Endothelial cell of umbilical vein (primary cell): ENCODE measurements around the gene PAQR4. TPM values are rescaled to one million over a fixed set of nuclear protein-coding genes. Genes with fewer than 3 reads are reported as not detected.

Experiments
- BruUV-seq: library from RNA; stranded (reverse); fragments of 400-500 nt; replicated peaks from 2 replicates; lab custom pipeline; 2021; lab: Mats Ljungman, UMichigan
- CTCF ChIA-PET: fragments of 300-600, 350-600 bp; sonication (Branson Sonifier 250); formaldehyde crosslinking; loops from one replicate; lab custom pipeline; 2021; ENCODE audit warnings: antibody characterized with exemption, inconsistent platforms; lab: Charles Lee
- POLR2A ChIA-PET: fragments of 300-600, 350-600 bp; sonication (Branson Sonifier 250); formaldehyde crosslinking; loops from one replicate; lab custom pipeline; 2021; ENCODE audit warnings: antibody characterized with exemption, inconsistent platforms; lab: Charles Lee
- DNase-seq: peaks from one replicate; pipeline ENCODE4 v3.0.0-alpha.2; 2011; ENCODE audit warnings: low read depth, low spot score
- FAIRE-seq: peaks from 2 replicates; lab custom pipeline; 2011; peaks lifted over from hg19 to GRCh38; lab: Jason Lieb, UNC
- H2AFZ ChIP-seq: 2 replicates; pipeline ENCODE4 v1.6.0; 2012; ENCODE audit warnings: low read depth, low read length, control low read depth, inconsistent platforms
- H3K27ac ChIP-seq: 2 replicates; pipeline ENCODE4 v1.5.1; 2011; ENCODE audit warnings: low read depth, mild to moderate bottlenecking, control low read depth, low read length, moderate library complexity; ENCODE audit not compliant: insufficient read depth
- H3K27me3 ChIP-seq, 2 experiments: 2 replicates each; pipeline versions ENCODE4 v1.6.0 to v1.6.1; 2011; ENCODE audit warnings: low read length in 2 of 2, mixed read lengths in 1 of 2; ENCODE audit not compliant: control insufficient read depth in 2 of 2, insufficient read depth in 2 of 2
- H3K36me3 ChIP-seq, 2 experiments: 2 replicates in 1 of 2; 3 replicates in 1 of 2; pipeline ENCODE4 v1.5.1; 2011; ENCODE audit warnings: low read length in 2 of 2, mild to moderate bottlenecking in 1 of 2, moderate library complexity in 1 of 2; ENCODE audit not compliant: control insufficient read depth in 2 of 2, insufficient read depth in 2 of 2; ENCODE audit errors: extremely low read depth in 1 of 2
- H3K4me1 ChIP-seq: 3 replicates; pipeline ENCODE4 v1.5.1; 2011; ENCODE audit warnings: mild to moderate bottlenecking, low read length; ENCODE audit not compliant: control insufficient read depth, insufficient read depth; ENCODE audit errors: extremely low read depth
- H3K4me2 ChIP-seq: 2 replicates; pipeline ENCODE4 v1.6.1; 2011; ENCODE audit warnings: low read length, control low read depth, mixed read lengths; ENCODE audit not compliant: insufficient read depth
- H3K4me3 ChIP-seq, 3 experiments: fragments of 200-600 bp in 1 of 3; sonication (generic), shearing (Covaris generic) in 1 of 3; replicated peaks in 1 of 3; 2 replicates each; pipeline ENCODE4 v1.5.1; 2011 to 2016; ENCODE audit warnings: control low read depth in 3 of 3, low read length in 3 of 3, mild to moderate bottlenecking in 2 of 3, inconsistent platforms in 1 of 3, low read depth in 1 of 3, moderate library complexity in 1 of 3; ENCODE audit not compliant: insufficient read depth in 1 of 3
- H3K79me2 ChIP-seq: 2 replicates; pipeline ENCODE4 v1.6.0; 2012; ENCODE audit warnings: low read length, inconsistent platforms; ENCODE audit not compliant: control insufficient read depth, insufficient read depth
- H3K9ac ChIP-seq: replicated peaks from 2 replicates; pipeline ENCODE3; 2011; ENCODE audit warnings: low read length, control low read depth; ENCODE audit not compliant: insufficient read depth; ENCODE audit errors: extremely low read depth
- H3K9me1 ChIP-seq: replicated peaks from 3 replicates; pipeline ENCODE4 v1.6.0; 2011; ENCODE audit warnings: mild to moderate bottlenecking, low read length; ENCODE audit not compliant: control insufficient read depth, insufficient read depth; ENCODE audit errors: extremely low read depth
- H3K9me3 ChIP-seq: replicated peaks from 2 replicates; pipeline ENCODE4 v1.5.1; 2012; ENCODE audit warnings: low read length, inconsistent platforms; ENCODE audit not compliant: control insufficient read depth, insufficient read depth
- H4K20me1 ChIP-seq: replicated peaks from 2 replicates; pipeline ENCODE3; 2011; ENCODE audit warnings: mild to moderate bottlenecking, low read length; ENCODE audit not compliant: control insufficient read depth, insufficient read depth; ENCODE audit errors: extremely low read depth
- CTCF ChIP-seq, 2 donors: IDR thresholded peaks; 1 replicate in 1 of 2; 2 replicates in 1 of 2; pipeline ENCODE4 v1.5.1; 2011; ENCODE audit warnings: low read length in 2 of 2, mild to moderate bottlenecking in 2 of 2, moderate library complexity in 2 of 2, control low read depth in 1 of 2, inconsistent platforms in 1 of 2, low read depth in 1 of 2; ENCODE audit not compliant: insufficient read depth in 1 of 2; ENCODE audit errors: extremely low read depth in 1 of 2
- EZH2 ChIP-seq: IDR thresholded peaks from 2 replicates; pipeline ENCODE4 v1.6.1; 2012; ENCODE audit warnings: borderline replicate concordance, low read depth, mild to moderate bottlenecking, moderate library complexity, low read length, inconsistent platforms; ENCODE audit not compliant: severe bottlenecking
- FOS ChIP-seq: IDR thresholded peaks from 2 replicates; pipeline ENCODE4 v1.6.1; 2011; ENCODE audit warnings: mild to moderate bottlenecking, low read length, moderate library complexity, borderline replicate concordance; ENCODE audit not compliant: insufficient read depth
- GATA2 ChIP-seq: IDR thresholded peaks from 2 replicates; pipeline ENCODE4 v1.7.0; 2011; ENCODE audit warnings: low read depth, mild to moderate bottlenecking, moderate library complexity, mixed read lengths, low read length; ENCODE audit not compliant: insufficient read length, insufficient read depth
- JUN ChIP-seq: IDR thresholded peaks from 2 replicates; pipeline ENCODE4 v1.6.1; 2011; ENCODE audit warnings: borderline replicate concordance, low read depth; ENCODE audit not compliant: insufficient read length, insufficient read depth
- MYC ChIP-seq: IDR thresholded peaks from one replicate; pipeline ENCODE4 v1.6.1; 2011; ENCODE audit warnings: mild to moderate bottlenecking, low read depth, low read length
- POLR2A ChIP-seq: IDR thresholded peaks from 2 replicates; pipeline ENCODE4 v1.6.1; 2012; ENCODE audit warnings: low read depth, mild to moderate bottlenecking, control low read depth, low read length
- POLR2AphosphoS5 ChIP-seq: IDR thresholded peaks from 2 replicates; pipeline ENCODE4 v1.6.1; 2012; ENCODE audit warnings: low read depth, mild to moderate bottlenecking, control low read depth, low read length, moderate library complexity; ENCODE audit not compliant: insufficient read depth
- dilution Hi-C: fragments of 300-500 bp; cut with MboI; formaldehyde crosslinking; loops from one replicate; pipeline ENCODE4 v1.15.0; 2019; ENCODE audit warnings: low sequenced_read_pairs; ENCODE audit not compliant: extremely low pct_ligation_motif_present
- intact Hi-C: fragments of 100-400 bp; cut with micrococcal nuclease; formaldehyde crosslinking; loops from one replicate; pipeline ENCODE4 v1.10.0; 2022
- polyA plus RNA-seq, 4 experiments: library from polyadenylated mRNA; depleted of rRNA in 3 of 4; stranded (reverse) in 3 of 4; unstranded in 1 of 4; fragments of >200 nt; gene quantifications; 2 replicates each; pipeline versions ENCODE4 v1.2.1 to v1.2.3, GENCODE V29; 2011 to 2012; ENCODE audit warnings: missing spikeins in 1 of 4
- total RNA-seq: library from RNA; stranded (reverse); gene quantifications from 2 replicates; pipeline ENCODE4 v1.2.3, GENCODE V29; 2021
- TF ChIP-seq, protein P1 (sequence below): IDR thresholded peaks from 2 replicates; pipeline ENCODE4 v1.6.1; 2011; ENCODE audit not compliant: insufficient read depth, insufficient read length

PAQR4 gene
- total and polyA plus RNA-seq, 2 donors (not counting 3 experiments of a cell fraction or from before 2014, with no cell fraction given): 23.8 to 31.2 TPM

- ChIA-PET POLR2A (no interaction called here), CTCF (interaction anchor here (0.9 to 2.5 kb wide), 4 partner anchors 27 to 128 kb away, joined by 3 to 13 read pairs (median 8); no protein-coding TSS in a partner anchor)
- dilution Hi-C loops: no loop called here
- no peak overlapping the region for H3K27ac ChIP-seq
- H3K4me1 ChIP-seq: peaks cover 3% of the 10 kb centered on the region
- FAIRE-seq: no peak
- TF ChIP-seq GATA2: no peak
- no peak for TF ChIP-seq CTCF (IDR thresholded peaks at IDR 0.05; ENCODE audit: extremely low read depth in 1 of 2, insufficient read depth in 1 of 2, low read depth in 1 of 2, low read length in 2 of 2)
- no peak for TF ChIP-seq FOS
- no peak for TF ChIP-seq EZH2
- no peak for TF ChIP-seq MYC
- TF ChIP-seq, protein P1, sequence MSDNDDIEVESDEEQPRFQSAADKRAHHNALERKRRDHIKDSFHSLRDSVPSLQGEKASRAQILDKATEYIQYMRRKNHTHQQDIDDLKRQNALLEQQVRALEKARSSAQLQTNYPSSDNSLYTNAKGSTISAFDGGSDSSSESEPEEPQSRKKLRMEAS: no peak
- no peak for TF ChIP-seq JUN
- no peak for TF ChIP-seq POLR2A
- no peak for TF ChIP-seq POLR2AphosphoS5
- no TSS peak for BruUV-seq
- H3K4me3 ChIP-seq: no peak overlapping the region
- no peak overlapping the region for H3K4me2 ChIP-seq
- no peak overlapping the region for H2AFZ ChIP-seq
- H3K36me3 ChIP-seq: no peaks in the 10 kb centered on the region
- H3K79me2 ChIP-seq: no peaks in the 10 kb centered on the region
- no peaks in the 10 kb centered on the region for H3K27me3 ChIP-seq
- H3K9me3 ChIP-seq: no peaks in the 10 kb centered on the region
- H4K20me1 ChIP-seq: no peaks in the 10 kb centered on the region
- H3K9ac ChIP-seq: no peak overlapping the region
- intact Hi-C loops: no loop called here
- no peaks in the 10 kb centered on the region for H3K9me1 ChIP-seq
- DNase-seq: no peak
Observed at GRCh38 chr16:3001316-3001715, 32.2 kb downstream of the PAQR4 start.
